Spleen (tissue), 11 donors: Measurements from ENCODE around the gene SF3B5. TPM values are rescaled to one million over a fixed set of nuclear protein-coding genes. Genes with fewer than 3 reads are reported as not detected.

Experiments
- DNase-seq: peaks from one replicate; pipeline ENCODE4 v3.0.0-alpha.2; 2020
- H3K27ac ChIP-seq, 8 donors: fragments of 200-600 bp; sonication (generic) in 7 of 8; 1 replicate in 4 of 8; 2 replicates in 4 of 8; pipeline versions ENCODE4 v1.5.0 to v1.8.0; 2016 to 2021; ENCODE audit warnings: inconsistent platforms in 4 of 8, mild to moderate bottlenecking in 4 of 8, moderate library complexity in 1 of 8
- H3K27me3 ChIP-seq, 7 donors: fragments of 200-600 bp; sonication (generic) in 6 of 7; replicated peaks in 1 of 7; 1 replicate in 4 of 7; 2 replicates in 3 of 7; pipeline versions ENCODE4 v1.5.0 to v1.8.0; 2016 to 2021; ENCODE audit warnings: inconsistent platforms in 3 of 7, mild to moderate bottlenecking in 1 of 7
- H3K36me3 ChIP-seq, 6 donors: fragments of 200-600 bp; sonication (generic) in 5 of 6; 1 replicate in 4 of 6; 2 replicates in 2 of 6; pipeline versions ENCODE4 v1.5.0 to v1.8.0; 2016 to 2021; ENCODE audit warnings: inconsistent platforms in 2 of 6
- H3K4me1 ChIP-seq, 6 donors: fragments of 200-600 bp; sonication (generic) in 5 of 6; 1 replicate in 3 of 6; 2 replicates in 3 of 6; pipeline versions ENCODE4 v1.5.0 to v1.8.0; 2016 to 2021; ENCODE audit warnings: inconsistent platforms in 3 of 6
- H3K4me3 ChIP-seq, 8 donors: fragments of 200-600 bp; sonication (generic) in 7 of 8; 1 replicate in 4 of 8; 2 replicates in 4 of 8; pipeline versions ENCODE4 v1.5.0 to v1.8.0; 2016 to 2021; ENCODE audit warnings: inconsistent platforms in 4 of 8, mild to moderate bottlenecking in 4 of 8, moderate library complexity in 2 of 8
- H3K9me3 ChIP-seq, 8 donors: fragments of 200-600 bp; sonication (generic) in 7 of 8; 1 replicate in 4 of 8; 2 replicates in 4 of 8; pipeline versions ENCODE4 v1.5.0 to v1.8.0; 2016 to 2021; ENCODE audit warnings: inconsistent platforms in 4 of 8
- CTCF ChIP-seq, 11 experiments: fragments of 200-600 bp in 7 of 11; fragments of 450-650 bp in 4 of 11; sonication (generic) in 4 of 11; IDR thresholded peaks in 8 of 11; conservative IDR thresholded peaks in 3 of 11; 1 replicate in 7 of 11; 2 replicates in 4 of 11; pipeline versions ENCODE4 v1.4.0 to v1.8.0; 2016 to 2021; ENCODE audit warnings: antibody characterized with exemption in 11 of 11, inconsistent platforms in 4 of 11, mild to moderate bottlenecking in 1 of 11
- POLR2A ChIP-seq, 3 donors: fragments of 450-650 bp; IDR thresholded peaks; one replicate each; pipeline ENCODE4 v1.5.1; 2017; ENCODE audit warnings: antibody characterized with exemption in 3 of 3, mild to moderate bottlenecking in 1 of 3
- POLR2AphosphoS5 ChIP-seq, 3 donors: sonication (generic); formaldehyde crosslinking; IDR thresholded peaks; one replicate each; pipeline ENCODE4 v1.5.1; 2017; ENCODE audit warnings: antibody characterized with exemption in 3 of 3
- WGBS, 5 donors: extraction: QIAGEN DNeasy Blood & Tissue Kit in 3 of 5; methylation state at CpG; one replicate each; pipeline versions ENCODE4 v1.1.5 to v1.1.7; 2013 to 2018; 5-methylcytosine and 5-hydroxymethylcytosine counted together
- intact Hi-C: fragments of 100-400 bp; cut with DNase I; formaldehyde crosslinking; loops from one replicate; pipeline ENCODE4 v1.15.0; 2023; ENCODE audit warnings: low total_unique reads
- polyA plus RNA-seq, 3 donors: library from polyadenylated mRNA; stranded (reverse); fragments of 200-250 nt; gene quantifications; one replicate each; pipeline ENCODE4 v1.2.1, GENCODE V29; 2013
- total RNA-seq, 7 donors: library from RNA; depleted of rRNA in 3 of 7; stranded (reverse); fragments of >200 nt in 3 of 7; fragmentation: NEBNext Ultra II Directional in 4 of 7; extraction: Animal tissue kit (Norgen Biotek cat#: 25700) in 4 of 7; gene quantifications; one replicate each; pipeline versions ENCODE4 v1.1.0 to v1.2.1, GENCODE V29; 2016 to 2021
- donor health status: healthy with polysubstance abuse.
- donor health status: DM: no; HTN: no; CAD: no; lungs with moderate emphysema.
- donor health status: DM: no; HTN: no; CAD: no.
- donor health status: Bipolar disorder and iron deficiency.
- donor health status: healthy.
- donor health status: DM: no; HTN: no; CAD: no.
- donor health status: DM: yes; HTN: yes; CAD: no.

SF3B5 gene
- total and polyA plus RNA-seq, 10 donors: 80.1 to 236 (median 127) TPM

GRCh38 chr6:144131248-144131709 lies 35.9 kb upstream of the SF3B5 start:
- H3K4me3 ChIP-seq: no peak overlapping the region

GRCh38 chr6:144129469-144129868 lies 34.1 kb upstream of the SF3B5 start:
- H3K4me3 ChIP-seq: no peak overlapping the region
- WGBS, 5 donors: 80 to 85% (median 83%) methylated on average over 6 of the region's 6 CpGs
- H3K27me3 ChIP-seq: no peaks in the 10 kb centered on the region
- no peaks in the 10 kb centered on the region for H3K36me3 ChIP-seq
- no peak for DNase-seq
- H3K4me1 ChIP-seq: peaks cover 0 to 5% (median 0%) of the 10 kb centered on the region in 6 donors
- intact Hi-C loops: no loop called here
- H3K27ac ChIP-seq: no peak overlapping the region
- no peak for TF ChIP-seq CTCF (IDR thresholded peaks at IDR 0.05 in 8 of 11, conservative IDR thresholded peaks at IDR 0.05 in 3 of 11)
- TF ChIP-seq POLR2A (IDR thresholded peaks at IDR 0.05): no peak
- no peak for TF ChIP-seq POLR2AphosphoS5 (IDR thresholded peaks at IDR 0.05)
- no peaks in the 10 kb centered on the region for H3K9me3 ChIP-seq

More at GRCh38 chr6:144131248-144131709, 35.9 kb upstream of the SF3B5 start:
- Histone ChIP-seq H3K27ac (no peak overlapping the region), H3K9me3 (no peaks in the 10 kb centered on the region), H3K27me3 (no peaks in the 10 kb centered on the region), H3K36me3 (no peaks in the 10 kb centered on the region), H3K4me1 (peaks cover 0 to 4% (median 0%) of the 10 kb centered on the region in 6 donors)
- DNase-seq: no peak
- no peak for TF ChIP-seq POLR2A (IDR thresholded peaks at IDR 0.05)
- no peak for TF ChIP-seq CTCF (IDR thresholded peaks at IDR 0.05 in 8 of 11, conservative IDR thresholded peaks at IDR 0.05 in 3 of 11)
- TF ChIP-seq POLR2AphosphoS5 (IDR thresholded peaks at IDR 0.05): no peak
- WGBS, 5 donors: 49 to 82% (median 67%) methylated on average over 1 of the region's 1 CpG
- intact Hi-C loops: no loop called here

- 71 to 88% (median 81%) methylated on average over 6 of the region's 6 CpGs for WGBS, 5 donors
- intact Hi-C loops: no loop called here
- Histone ChIP-seq H3K4me1 (peaks cover 0 to 21% (median 5%) of the 10 kb centered on the region in 6 donors), H3K27ac (no peak overlapping the region), H3K9me3 (no peaks in the 10 kb centered on the region), H3K27me3 (no peaks in the 10 kb centered on the region), H3K36me3 (no peaks in the 10 kb centered on the region), H3K4me3 (no peak overlapping the region)
- TF ChIP-seq CTCF (IDR thresholded peaks at IDR 0.05 in 8 of 11, conservative IDR thresholded peaks at IDR 0.05 in 3 of 11) (no peak), POLR2A (IDR thresholded peaks at IDR 0.05) (no peak), POLR2AphosphoS5 (IDR thresholded peaks at IDR 0.05) (no peak)
- no peak for DNase-seq
Observed at GRCh38 chr6:144127097-144127496, 31.7 kb upstream of the SF3B5 start.

GRCh38 chr6:144123836-144124235 lies 28.5 kb upstream of the SF3B5 start:
- Histone ChIP-seq H3K36me3 (no peaks in the 10 kb centered on the region), H3K4me1 (peaks cover 0 to 17% (median 5%) of the 10 kb centered on the region in 6 donors), H3K27ac (peak overlapping the region in 7 of 8 donors; percentile 12 to 61 (median 29)), H3K4me3 (no peak overlapping the region), H3K27me3 (no peaks in the 10 kb centered on the region), H3K9me3 (no peaks in the 10 kb centered on the region)
- intact Hi-C loops: no loop called here
- no peak for TF ChIP-seq CTCF (IDR thresholded peaks at IDR 0.05 in 8 of 11, conservative IDR thresholded peaks at IDR 0.05 in 3 of 11)
- no peak for TF ChIP-seq POLR2AphosphoS5 (IDR thresholded peaks at IDR 0.05)
- TF ChIP-seq POLR2A (IDR thresholded peaks at IDR 0.05): no peak
- no peak for DNase-seq
- 10 to 15% (median 12%) methylated on average over 2 of the region's 2 CpGs for WGBS, 5 donors
